GM18499 (cell line): ENCODE results near the gene REV1.
"Not testable (repeated sequence)": the region's sequence is repeated elsewhere in the genome, so short reads cannot be mapped to it uniquely, and the experiment has no call there.

Experiments
- ATAC-seq: cut with Tn5 transposase; IDR thresholded peaks from one replicate; pipeline ENCODE4 v1.9.1; 2021; ENCODE audit warnings: moderate number of reproducible peaks; ENCODE audit not compliant: insufficient read depth, unreplicated experiment

REV1 gene

GRCh38 chr2:99489761-99490622 lies at the start of gene REV1:
REV1 (minus strand) TSS chr2:99490017; CDS start chr2:99464975, 25,042 bp downstream.
- ATAC-seq, result peak; percentile 48

- no peak for ATAC-seq
Measured at GRCh38 chr2:99537910-99538485, 48.2 kb upstream of the REV1 start.

- ATAC-seq, result no peak
Measured at GRCh38 chr2:99524056-99524455, 34.2 kb upstream of the REV1 start.

GRCh38 chr2:99522157-99522556 lies 32.3 kb upstream of the REV1 start:
- no peak for ATAC-seq

- ATAC-seq, result no peak
Measured at GRCh38 chr2:99520813-99521212, 31.0 kb upstream of the REV1 start.

GRCh38 chr2:99520195-99520594 lies 30.4 kb upstream of the REV1 start:
- ATAC-seq, result no peak

DNA sequence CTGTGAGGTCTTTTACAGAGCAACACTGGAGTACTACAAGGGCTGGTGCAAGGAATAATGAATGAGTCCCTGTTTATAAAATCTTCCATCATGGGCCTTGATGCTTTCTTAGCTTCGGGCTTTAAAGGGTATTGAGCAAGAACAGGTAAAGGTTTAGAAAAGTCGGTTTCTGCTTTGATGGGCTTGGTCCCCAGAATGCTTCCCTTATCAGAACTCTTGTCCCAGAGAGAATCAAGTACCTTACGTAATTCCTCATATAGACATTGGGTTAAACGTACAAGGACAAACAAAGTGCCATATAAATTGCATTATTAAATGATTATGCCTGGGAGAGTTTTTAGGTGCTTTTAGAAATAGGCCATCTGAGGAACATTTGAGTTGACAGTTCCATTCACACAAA lies 24.5 kb upstream of the REV1 start:
- no peak for ATAC-seq

DNA sequence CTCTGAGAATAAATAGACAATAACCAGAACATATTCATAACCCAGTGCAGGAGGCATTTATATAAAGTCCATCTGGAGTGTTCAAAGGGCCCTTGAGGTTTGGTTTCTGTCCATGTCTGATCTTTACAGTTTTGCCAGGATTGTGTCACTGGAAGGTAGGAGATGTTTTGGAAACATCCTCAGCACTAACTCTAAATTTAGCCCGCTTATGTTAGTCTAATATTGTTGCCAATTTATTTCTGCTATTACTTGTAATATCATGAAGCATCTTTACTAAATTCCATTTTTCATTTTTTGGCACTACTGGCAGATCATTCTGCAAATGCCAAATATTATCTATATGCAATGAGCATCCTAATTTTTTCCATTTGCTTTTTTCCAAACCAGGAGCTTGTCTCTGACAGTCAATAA lies 22.4 kb upstream of the REV1 start:
- ATAC-seq, result no peak

- ATAC-seq, result no peak
Measured at GRCh38 chr2:99509387-99509786, 19.6 kb upstream of the REV1 start.

DNA sequence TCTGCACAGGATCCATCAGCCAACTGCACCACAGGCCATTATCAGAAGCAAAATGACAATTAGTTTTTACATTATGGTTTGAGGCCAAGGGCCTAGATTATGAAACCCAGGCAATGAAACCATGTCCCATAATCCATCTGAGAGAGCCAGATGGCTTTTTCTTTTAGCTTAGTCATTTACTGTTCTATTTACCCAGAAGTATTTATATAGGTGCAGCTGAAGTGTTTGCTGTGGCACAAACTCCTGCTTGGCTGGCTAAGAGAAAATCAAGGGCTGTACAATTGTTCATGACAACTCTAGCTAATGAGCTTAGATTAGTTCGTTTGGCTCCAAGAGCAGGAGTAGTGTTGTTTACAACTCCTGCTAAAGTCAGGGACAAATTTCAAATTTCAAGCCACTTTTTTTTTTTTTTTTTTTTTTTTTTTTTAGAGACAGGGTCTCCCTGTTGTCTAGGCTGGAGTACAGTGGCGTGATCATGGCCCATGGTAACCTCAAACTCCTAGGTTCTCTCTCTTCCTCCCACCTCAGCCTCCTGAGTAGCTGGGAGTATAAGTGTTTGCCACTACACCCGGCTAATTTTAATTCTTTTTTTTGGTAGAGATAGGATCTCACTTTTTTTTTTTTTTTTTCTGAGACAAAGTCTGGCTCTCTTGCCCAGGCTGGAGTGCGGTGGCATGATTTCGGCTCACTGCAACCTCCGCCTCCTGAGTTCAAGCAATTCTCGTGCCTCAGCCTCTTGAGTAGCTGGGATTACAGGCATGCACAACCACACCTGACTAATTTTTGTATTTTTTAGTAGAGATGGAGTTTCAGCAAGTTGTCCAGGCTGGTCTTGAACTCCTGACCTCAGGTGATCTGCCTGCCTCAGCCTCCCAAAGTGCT lies 18.4 kb upstream of the REV1 start:
- no peak for ATAC-seq

DNA sequence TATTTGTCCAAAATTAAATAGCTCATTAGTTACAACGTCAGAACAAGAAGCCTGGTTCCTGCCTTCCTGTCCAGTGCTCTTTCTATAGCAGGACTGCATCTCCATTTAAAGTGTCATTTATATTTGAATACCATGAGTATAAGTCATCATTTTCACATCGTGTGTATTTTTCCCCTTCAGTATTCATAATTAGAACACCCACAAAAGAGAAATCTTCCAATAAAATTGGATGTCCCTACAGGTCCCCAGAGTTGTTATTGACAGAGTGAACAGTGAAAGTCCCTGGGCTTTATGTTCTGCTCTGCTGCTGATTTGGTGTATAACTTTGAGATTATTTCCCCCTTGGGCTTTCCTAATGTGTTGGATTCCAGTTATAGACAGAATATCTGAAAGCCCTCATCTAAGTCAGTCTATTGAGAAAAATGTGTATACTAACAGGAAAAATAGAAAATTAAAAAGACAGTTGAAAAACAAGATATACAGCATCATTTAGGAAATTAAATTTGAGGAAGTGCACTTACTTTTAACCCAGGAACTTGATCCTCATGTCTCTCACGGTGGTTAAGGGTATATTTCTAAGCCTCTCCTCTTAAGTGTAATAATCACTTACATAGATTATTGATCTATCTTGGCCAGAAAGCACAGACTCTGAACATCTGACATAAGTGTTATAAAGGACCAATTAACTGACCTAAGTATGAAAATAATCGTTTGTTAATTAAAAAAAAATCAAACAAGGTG lies 15.2 kb upstream of the REV1 start:
- no peak for ATAC-seq

- ATAC-seq, result not testable (repeated sequence)
Measured at GRCh38 chr2:99503662-99504416, 14.0 kb upstream of the REV1 start.

- no peak for ATAC-seq
Measured at GRCh38 chr2:99496021-99496420, 6.2 kb upstream of the REV1 start.

GRCh38 chr2:99495115-99495860 lies 5.5 kb upstream of the REV1 start:
- no peak for ATAC-seq

DNA sequence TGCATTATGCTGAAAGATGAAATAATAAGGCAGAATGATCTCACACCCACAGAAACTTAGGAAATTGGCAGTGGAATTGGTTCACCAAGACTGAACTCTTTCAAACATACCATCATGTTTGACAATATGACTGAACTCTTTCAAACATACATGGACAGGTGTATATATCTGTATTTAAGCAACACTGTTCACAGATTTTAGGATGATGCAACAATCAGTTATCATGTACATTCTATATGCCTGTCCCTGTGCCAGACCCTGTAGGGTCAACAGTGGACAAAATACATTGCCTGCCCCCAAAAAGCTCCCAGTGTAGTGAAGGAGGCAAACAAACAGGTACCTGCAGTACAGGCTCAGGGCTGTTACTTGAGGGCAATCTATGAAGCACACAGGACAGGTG lies 2.9 kb upstream of the REV1 start:
- ATAC-seq, result no peak

- ATAC-seq, result no peak
Measured at GRCh38 chr2:99490623-99491461, 1.0 kb upstream of the REV1 start.

- peak; percentile 9 for ATAC-seq
Measured at GRCh38 chr2:99489063-99489760, 605 bp downstream of the REV1 start.
